ENCODE results near the gene ALG8. TPM values are rescaled to one million over a fixed set of nuclear protein-coding genes. Genes with fewer than 3 reads are reported as not detected.

ALG8 gene
- total RNA-seq, 6 experiments from 2014 or later, result 22.0 to 38.0 (median 30.3) TPM

- TF ChIP-seq POLR2A (IDR thresholded peaks at IDR 0.05), result no peak
- 87% methylated on average over 5 of the region's 6 CpGs for WGBS (ENCODE audit: insufficient coverage, low coverage, low lambda C conversion rate, missing lambda C conversion rate)
- intact Hi-C loops (cut with DNase I), result no loop called here
- Histone ChIP-seq H3K4me3 (no peak overlapping the region), H3K27me3 (no peaks in the 10 kb centered on the region), H3K27ac (no peak overlapping the region), H3K4me1 (peaks cover 0 to 23% (median 7%) of the 10 kb centered on the region in 4 donors), H3K36me3 (no peaks in the 10 kb centered on the region), H3K9me3 (no peaks in the 10 kb centered on the region)
- no peak for ATAC-seq
- no peak for DNase-seq
These were observed 57.8 kb downstream of the ALG8 start for GRCh38 chr11:78081583-78081982.

- TF ChIP-seq POLR2A (IDR thresholded peaks at IDR 0.05) (no peak), CTCF (IDR thresholded peaks at IDR 0.05) (no peak)
These were observed 58.5 kb downstream of the ALG8 start for GRCh38 chr11:78080818-78081495.

GRCh38 chr11:78080084-78080817 is 59.2 kb downstream of the ALG8 start:
- Histone ChIP-seq H3K27me3 (no peaks in the 10 kb centered on the region), H3K9me3 (no peaks in the 10 kb centered on the region), H3K4me3 (peak overlapping the region; percentile 78 to 98 (median 82)), H3K27ac (peak overlapping the region; percentile 79 to 88 (median 88)), H3K4me1 (peaks cover 0 to 35% (median 12%) of the 10 kb centered on the region in 4 donors), H3K36me3 (no peaks in the 10 kb centered on the region)
- WGBS (ENCODE audit: insufficient coverage, low coverage, low lambda C conversion rate, missing lambda C conversion rate), result 43% methylated on average over 19 of the region's 23 CpGs
- no peak for TF ChIP-seq CTCF (IDR thresholded peaks at IDR 0.05)
- TF ChIP-seq POLR2A (IDR thresholded peaks at IDR 0.05), result no peak
- intact Hi-C loops (cut with DNase I), result no loop called here
- ATAC-seq, result no peak
- no peak for DNase-seq

More at GRCh38 chr11:78080818-78081495, 58.5 kb downstream of the ALG8 start:
- intact Hi-C loops (cut with DNase I), result no loop called here
- no peak for DNase-seq
- H3K9me3 ChIP-seq, result no peaks in the 10 kb centered on the region
- peaks cover 0 to 28% (median 9%) of the 10 kb centered on the region in 4 donors for H3K4me1 ChIP-seq
- WGBS (ENCODE audit: insufficient coverage, low coverage, low lambda C conversion rate, missing lambda C conversion rate), result 74% methylated on average over 9 of the region's 11 CpGs
- no peak for ATAC-seq
- H3K27ac ChIP-seq, result no peak overlapping the region
- no peaks in the 10 kb centered on the region for H3K27me3 ChIP-seq
- no peak overlapping the region for H3K4me3 ChIP-seq
- H3K36me3 ChIP-seq, result no peaks in the 10 kb centered on the region

GRCh38 chr11:78079232-78080083 is 60.0 kb downstream of the ALG8 start, which contains the start of gene NDUFC2:
TSS of gene NDUFC2 (minus strand) at chr11:78079862. CDS start at chr11:78079744, 118 bp downstream.
- H3K27ac ChIP-seq, result peak within 1 kb of the TSS; percentile 79 to 88 (median 88)
- 0% methylated on average over 16 of the region's 68 CpGs for WGBS (ENCODE audit: insufficient coverage, low coverage, low lambda C conversion rate, missing lambda C conversion rate)
- peak within 1 kb of the TSS; percentile 78 to 98 (median 82) for H3K4me3 ChIP-seq
- TF ChIP-seq CTCF (IDR thresholded peaks at IDR 0.05) (no peak), POLR2A (IDR thresholded peaks at IDR 0.05) (peak; percentile 69)
- ATAC-seq (peak; percentile 96 to 98 (median 96)), DNase-seq (peak; percentile 78 to 83 (median 79))
- H3K27me3 ChIP-seq, result no peaks in the 10 kb centered on the region
- intact Hi-C loops (cut with DNase I), result no loop called here
- H3K4me1 ChIP-seq, result peaks cover 0 to 43% (median 16%) of the 10 kb centered on the region in 4 donors
- no peaks in the 10 kb centered on the region for H3K36me3 ChIP-seq
- H3K9me3 ChIP-seq, result no peaks in the 10 kb centered on the region

Measured in right lobe of liver (tissue), 6 donors.